Left renal cortex interstitium (tissue), 4 donors: ENCODE results near the gene ZNF655. TPM values are rescaled to one million over a fixed set of nuclear protein-coding genes. Genes with fewer than 3 reads are reported as not detected.
"Not testable (repeated sequence)": the region's sequence is repeated elsewhere in the genome, so short reads cannot be mapped to it uniquely, and the experiment has no call there.

Source experiments
- DNase-seq, 4 donors: peaks; one replicate each; pipeline ENCODE4 v3.0.0-alpha.2; 2013; ENCODE audit warnings: low read depth in 4 of 4, low spot score in 2 of 4, missing footprints in 1 of 4
- polyA plus RNA-seq, 4 donors: library from polyadenylated mRNA; unstranded; fragments of 120-200 nt; gene quantifications; one replicate each; pipeline ENCODE4 v1.2.1, GENCODE V29; 2013; ENCODE audit not compliant: insufficient read length in 4 of 4

ZNF655 gene
- polyA plus RNA-seq, 4 donors = 65.7 to 112 (median 83.5) TPM

DNA sequence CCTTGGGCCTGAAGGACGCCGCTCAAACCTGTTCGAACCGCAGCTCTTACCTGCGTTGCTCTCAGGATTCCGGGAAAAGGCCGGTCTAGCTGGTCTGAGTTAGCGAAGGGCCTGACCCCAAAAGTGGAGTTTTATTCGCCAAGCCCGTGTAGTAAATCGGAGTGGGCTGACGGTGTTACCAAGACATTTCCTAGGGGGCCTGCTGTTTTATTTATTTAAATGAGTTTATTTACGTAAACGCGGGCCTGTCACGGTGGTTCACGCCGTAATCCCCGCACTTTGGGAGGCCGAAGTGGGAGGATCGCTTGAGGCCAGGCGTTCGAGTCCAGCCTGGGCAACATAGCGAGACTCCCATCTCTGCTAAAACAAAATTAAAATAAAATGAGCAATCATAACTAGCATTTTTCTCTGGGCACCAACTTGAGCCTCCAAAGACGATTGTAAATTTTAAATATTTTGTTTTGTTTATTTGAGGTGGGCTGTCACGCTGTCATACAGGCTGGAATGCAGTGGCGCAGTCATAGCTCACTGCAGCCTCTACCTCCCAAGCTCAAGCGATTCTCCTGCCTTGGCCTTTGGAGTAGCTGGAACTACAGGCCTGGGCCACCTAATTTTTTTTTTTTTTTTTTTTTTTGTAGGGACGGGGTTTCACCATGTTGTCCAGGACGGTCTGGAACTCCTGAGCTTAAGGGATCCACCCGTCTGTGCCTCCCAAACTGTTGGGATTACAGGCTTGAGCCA is 903 bp downstream of the ZNF655 start:
- DNase-seq = no peak

DNA sequence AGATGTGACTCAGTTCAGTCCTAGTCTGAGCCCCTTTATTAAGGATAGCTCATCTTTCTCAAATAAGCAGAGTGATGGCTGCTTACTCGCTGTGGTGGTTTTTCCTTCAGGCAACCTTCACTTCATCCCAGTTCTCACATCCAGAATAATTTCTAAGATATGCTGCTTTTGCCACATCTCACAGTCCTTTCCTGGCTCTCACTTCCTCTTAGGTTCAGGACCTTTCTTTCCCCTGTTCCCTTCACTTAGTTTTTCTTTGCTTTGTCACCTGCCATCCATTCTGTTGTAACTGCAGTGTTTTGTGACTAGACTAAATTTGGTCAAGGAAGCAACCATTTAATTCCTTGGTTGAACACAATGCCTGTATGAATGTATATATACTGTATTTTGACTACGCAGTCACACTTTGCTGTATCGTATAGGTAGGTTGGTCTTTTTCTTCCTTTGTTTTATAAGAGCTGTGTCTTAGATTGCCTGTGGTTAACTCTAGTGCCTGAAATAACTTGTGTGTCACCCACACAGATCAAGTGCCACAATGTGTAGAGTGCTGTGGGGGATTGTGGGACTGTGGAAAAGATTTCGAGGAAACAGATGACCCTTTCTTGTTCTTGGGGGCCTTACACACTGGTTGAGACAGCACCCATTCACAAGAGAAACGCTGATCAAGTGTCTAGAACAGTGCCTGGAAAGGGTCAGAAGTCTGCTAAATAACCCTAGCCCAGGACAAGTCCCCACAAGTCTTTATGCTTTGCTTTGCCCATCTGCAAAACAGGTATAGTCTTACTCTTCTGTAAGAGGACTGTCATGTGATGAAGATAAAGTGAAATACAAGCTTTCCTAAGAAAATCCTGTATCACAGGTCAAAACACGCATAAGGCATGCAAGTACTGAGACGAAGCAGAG is 2.6 kb downstream of the ZNF655 start:
- no peak for DNase-seq

DNA sequence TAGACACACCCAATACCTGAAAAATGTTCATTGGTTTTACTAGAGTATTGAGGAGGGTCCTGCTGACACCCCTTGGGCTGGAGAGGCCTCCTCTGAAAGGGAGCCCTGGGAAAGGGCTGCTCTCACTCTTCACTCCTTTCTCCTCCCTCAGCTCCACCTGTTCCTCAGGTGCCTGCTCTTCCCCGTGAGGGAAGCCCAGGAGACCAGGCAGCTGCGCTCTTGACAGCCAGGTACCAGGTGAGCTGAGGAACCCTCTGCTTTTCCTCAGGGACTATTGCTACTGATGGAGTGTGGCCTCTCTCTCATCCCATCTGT is 3.3 kb downstream of the ZNF655 start:
- no peak for DNase-seq

DNA sequence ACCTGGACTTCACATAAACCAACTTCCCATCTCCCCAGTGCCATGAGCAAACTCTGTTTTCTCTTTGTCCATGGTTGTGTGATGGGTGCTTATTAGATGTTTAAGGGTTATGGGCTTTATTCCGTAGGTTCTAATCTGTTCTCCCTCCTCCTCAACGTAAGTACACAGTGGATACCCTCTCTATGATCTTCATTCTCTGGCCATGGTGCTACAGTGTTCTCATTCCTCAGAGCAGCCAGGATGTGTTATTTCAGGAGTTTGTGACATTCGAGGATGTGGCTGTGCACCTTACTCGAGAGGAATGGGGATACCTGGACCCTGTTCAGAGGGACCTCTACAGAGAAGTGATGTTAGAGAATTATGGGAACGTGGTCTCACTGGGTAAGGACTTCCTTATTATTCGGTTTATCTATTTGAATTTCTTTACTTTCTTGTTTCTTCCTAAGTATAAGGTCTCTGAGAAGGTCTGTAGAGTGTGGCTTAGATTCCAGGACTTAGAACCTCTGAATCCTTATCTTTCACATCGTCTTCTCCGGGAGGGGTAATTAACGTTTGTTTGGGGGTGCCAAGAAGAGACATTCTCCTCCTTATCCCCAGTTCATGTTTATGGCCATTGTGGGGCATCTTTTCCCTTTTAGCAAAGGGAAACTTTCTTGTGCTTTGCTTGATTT is 3.8 kb downstream of the ZNF655 start:
- no peak for DNase-seq

DNA sequence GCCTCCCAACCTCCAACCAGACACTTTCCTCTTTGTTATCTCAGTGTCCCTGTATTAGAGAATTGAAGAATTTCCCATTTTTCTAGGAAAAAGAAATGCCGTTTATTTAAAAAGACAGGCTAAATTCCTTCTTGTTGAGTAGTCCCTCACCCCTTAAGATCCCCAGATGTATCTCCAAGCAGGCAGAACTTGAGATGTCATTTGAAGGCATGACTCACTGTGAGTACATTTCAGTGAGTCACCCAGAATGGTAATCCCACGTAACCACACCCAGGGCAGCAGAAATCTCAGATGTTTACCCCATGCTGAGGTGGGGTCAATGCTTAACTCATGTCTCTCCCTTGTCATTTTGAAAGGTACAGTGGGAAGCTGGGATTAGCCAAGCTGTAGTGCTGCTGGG is 4.4 kb downstream of the ZNF655 start:
- no peak for DNase-seq

DNA sequence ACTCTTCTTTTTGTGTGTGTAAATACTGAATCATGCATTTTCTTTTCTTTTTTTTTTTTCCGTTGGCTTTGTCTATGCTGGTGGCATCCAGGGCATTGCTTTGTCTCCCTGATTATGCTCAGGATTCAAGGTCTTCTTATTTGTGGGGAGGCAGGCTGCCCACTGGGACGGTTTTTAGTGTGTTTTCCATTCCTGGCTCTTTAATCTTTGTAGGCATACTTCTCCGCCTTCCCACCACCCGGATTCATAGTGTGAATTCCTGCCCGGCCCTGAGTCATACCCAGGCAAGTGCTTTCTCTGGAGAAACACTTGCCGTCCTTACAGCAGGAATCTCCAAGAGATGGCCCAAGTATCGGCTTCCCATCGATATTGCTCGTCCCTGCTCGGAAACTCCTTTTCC is 5.2 kb downstream of the ZNF655 start:
- no peak for DNase-seq

DNA sequence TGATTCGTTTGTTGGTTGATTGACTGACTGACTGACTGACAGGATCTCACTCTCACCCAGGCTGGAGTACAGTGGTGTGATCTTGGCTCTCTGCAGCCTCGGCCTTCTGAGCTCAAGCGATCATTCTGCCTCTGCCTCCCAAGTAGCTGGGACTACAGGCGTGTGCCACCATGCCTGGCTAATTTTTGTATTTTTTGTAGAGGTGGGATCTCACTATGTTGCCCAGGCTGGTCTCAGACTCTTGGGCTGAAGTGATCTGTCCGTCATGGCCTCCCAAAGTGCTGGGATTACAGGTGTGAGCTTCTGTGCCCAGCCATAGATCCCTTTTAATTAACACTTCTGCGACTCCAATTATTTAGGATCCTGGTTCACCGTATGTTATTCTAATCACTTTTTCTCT is 10.3 kb downstream of the ZNF655 start:
- DNase-seq = not testable (repeated sequence)

DNA sequence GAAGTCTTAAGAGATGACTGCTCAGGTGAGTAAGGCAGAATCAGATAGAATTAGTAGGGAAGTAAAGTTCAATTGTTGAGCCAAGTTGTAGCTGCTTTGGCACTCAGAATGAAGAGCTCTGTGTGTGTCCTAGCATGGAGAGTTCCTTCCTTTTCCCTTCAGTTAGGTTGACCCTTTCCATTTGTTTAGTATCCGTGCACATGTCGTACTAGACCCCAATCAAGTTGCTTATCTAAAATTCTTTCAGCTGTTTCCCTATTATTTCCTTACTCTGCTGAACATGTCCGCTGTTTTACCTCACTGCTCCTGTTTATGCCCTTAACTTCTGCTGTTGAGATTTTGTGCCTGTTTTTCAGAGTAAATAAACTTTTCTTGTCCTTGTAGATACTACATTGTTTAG is 13.3 kb downstream of the ZNF655 start:
- no peak for DNase-seq

DNA sequence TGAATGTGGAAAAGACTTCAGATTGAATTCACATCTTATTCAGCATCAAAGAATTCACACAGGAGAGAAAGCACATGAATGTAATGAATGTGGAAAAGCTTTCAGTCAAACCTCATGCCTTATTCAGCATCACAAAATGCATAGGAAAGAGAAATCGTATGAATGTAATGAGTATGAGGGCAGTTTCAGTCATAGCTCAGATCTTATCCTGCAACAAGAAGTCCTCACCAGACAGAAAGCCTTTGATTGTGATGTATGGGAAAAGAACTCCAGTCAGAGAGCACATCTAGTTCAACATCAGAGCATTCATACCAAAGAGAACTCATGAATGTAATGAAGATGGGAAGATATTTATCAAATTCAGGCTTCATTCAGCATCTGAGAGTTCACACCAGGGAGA is 14.8 kb downstream of the ZNF655 start:
- no peak for DNase-seq

DNA sequence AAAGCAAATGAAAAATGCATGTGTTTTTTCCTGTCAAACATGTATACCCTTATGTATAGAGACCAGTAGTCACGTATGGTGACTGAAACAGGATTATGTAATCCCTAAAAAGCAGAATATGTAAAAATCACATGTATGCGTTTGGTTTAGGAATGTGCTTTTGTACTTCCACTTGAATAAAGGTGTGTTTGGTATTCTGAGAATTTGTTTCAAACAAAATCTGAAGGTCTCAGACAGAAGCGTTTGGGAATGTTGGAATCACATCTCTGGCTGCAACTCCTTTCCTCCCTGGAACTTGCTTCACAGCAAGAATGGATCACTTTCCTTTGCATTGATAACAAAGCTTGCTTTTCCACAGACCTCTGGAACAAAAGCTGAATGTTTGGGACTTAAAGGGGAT is 17.8 kb downstream of the ZNF655 start:
- no peak for DNase-seq

DNA sequence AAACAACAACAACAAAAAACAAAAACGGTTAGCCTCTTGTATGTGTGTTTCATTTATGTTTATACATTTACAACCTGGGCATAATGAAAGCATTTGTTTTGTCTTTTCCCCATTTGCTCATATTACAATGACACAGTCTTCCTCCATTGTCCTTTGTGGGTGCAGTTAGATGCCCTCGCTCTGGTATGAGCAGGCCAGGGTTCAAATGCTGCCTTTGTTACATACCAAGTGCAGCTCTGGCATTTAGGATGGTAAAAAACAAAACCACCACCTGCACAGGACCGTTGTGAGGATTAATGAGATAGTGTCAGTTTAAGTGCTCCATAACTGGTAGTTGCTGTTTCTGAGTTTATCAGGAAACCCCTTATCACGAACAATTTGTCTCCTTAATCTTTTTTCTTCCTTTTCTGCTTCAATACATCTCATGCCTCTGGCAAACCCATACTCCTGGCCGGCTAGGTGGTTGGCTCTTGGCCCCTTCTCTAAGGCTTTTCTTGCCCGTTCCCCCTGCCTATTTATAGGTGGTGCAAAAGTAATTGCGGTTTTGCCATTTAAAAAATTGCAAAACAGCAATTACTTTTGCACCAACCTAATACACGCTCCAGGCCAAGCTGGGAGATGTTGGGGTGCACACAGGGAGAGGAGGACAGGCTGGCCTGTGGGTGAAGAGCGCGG is 21.0 kb downstream of the ZNF655 start:
- no peak for DNase-seq

DNA sequence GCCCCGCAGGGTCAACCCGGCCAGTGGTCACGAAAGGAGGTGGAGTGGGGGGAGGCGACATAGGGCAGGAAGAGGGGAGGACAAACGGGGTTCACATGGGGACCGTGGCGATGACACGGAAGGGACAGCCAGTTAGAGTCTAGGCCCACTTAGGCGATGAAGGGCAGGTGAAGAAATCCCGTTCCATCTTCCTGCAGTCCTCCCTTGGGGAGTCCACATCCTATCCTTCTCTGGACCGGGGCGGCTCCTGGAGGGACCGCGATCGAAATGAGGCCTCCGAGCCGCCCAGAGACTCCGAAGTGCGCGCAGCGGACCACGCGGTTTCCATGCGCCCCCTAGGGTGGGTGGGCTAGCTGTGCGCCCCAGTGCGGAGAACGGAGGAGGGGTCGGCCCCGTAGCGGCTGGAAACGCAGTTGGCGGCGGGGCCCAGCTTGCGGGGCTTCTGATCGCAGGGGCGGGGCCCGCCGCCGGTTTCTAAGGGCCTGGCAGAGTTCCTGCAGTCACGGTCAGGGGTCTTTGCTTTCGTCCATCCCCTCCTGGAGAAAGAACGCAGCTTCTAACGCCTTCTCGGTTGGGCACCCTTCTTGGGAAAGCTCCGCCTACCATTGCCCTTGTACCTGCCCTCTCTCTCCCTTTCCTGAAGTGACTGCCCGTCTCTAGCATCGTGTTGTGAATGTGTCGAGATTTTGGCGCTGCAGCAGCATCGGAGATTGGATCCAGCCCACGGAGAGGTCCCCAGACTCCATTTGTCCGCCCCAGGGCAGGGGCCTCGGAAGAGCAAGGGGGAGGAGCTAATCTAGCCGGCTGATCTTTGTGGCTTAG is 21.7 kb downstream of the ZNF655 start:
- DNase-seq = peak in 3 of 4 donors; percentile 46 to 55 (median 55)

DNA sequence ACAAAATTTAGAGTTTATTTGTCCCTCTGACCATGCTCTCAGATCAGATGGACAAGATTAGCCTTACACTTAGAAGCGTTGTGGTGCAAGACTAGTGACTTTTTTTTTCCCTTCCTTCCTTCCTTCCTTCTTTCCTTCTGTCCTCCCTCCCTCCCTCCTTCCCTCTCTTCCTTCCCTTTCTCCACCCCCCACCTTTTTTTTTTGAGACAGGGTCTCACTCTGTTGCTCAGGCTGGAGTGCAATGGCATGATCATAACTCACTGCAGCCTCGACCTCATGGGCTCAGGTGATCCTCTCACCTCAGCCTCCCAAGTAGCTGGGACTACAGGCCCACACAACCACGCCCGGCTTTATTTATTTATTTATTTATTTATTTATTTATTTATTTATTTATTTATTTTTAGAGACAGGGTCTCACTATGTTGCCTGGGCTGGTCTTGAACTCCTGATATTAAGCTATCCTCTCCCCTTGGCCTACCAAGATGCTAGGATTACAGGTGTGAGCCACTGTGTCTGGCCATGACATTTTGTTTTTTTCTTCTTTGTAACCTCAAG is 22.4 kb downstream of the ZNF655 start:
- not testable (repeated sequence) for DNase-seq

DNA sequence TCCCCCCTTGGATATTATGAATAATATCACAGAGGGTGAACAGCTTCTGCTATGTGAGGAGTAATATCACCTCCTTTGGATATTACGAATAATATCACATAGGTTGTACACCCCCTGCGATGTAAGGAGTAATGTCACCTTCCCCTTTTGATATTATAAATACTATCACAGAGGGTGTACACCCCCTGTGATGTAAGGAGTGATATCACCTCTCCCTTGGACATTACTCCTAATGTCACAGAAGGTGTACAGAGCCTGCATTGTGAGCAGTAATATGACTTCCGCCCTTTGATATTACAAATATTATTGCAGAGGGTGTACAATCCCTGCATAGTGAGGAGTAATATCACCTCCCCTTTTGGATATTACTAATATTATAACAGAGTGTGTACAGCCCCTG is 30.4 kb downstream of the ZNF655 start:
- no peak for DNase-seq

DNA sequence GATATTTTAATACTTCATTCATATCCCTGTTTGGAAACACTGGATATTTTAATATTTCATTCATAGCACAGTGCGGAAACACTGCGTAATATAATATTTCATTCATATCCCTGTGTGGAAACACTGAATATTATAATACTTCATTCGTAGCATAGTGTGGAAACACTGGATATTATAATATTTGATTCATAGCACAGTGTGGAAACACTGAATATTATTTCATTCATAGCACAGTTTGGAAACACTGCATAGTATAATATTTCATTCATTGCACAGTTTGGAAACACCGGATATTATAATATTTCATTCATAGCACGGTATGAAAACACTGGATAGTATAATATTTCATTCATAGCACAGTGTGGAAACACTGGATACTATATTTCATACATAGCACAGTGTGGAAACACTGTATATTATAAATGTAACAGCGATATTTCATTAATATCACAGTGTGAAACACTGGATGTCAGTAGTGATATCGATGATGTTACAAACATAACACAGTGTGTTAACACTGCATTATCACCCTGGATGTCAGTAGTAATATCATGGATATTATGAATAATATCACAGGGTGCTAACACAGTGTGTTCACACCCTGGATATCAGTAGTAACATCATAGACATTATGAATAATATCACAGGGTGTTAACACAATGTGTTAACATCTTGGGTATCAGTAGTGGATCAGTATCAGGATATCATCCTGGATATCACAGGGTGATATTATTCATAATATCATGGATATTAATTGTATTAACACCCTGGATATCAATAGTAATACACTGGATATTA is 36.7 kb downstream of the ZNF655 start:
- no peak for DNase-seq

DNA sequence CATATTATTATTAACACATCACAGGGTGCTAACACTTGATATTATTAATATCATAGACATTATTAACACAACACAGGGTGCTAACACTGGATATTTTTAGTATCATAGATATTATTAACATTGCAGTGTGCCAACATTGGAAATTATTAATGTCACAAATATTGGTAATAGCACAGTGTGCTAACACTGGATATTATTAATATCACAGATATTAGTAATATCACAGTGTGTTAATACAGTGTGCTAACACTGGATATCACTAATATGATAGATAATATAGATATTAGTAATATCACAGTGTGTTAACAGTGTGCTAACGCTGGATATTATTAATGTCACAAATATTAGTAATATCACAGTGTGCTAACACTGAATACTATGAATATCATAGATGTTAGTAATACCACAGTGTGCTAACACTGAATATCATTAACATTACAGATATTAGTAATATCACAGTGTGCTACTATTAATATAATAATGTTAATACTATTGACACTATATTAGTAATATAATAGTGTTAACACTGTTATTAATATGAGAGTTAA is 38.0 kb downstream of the ZNF655 start:
- no peak for DNase-seq

DNA sequence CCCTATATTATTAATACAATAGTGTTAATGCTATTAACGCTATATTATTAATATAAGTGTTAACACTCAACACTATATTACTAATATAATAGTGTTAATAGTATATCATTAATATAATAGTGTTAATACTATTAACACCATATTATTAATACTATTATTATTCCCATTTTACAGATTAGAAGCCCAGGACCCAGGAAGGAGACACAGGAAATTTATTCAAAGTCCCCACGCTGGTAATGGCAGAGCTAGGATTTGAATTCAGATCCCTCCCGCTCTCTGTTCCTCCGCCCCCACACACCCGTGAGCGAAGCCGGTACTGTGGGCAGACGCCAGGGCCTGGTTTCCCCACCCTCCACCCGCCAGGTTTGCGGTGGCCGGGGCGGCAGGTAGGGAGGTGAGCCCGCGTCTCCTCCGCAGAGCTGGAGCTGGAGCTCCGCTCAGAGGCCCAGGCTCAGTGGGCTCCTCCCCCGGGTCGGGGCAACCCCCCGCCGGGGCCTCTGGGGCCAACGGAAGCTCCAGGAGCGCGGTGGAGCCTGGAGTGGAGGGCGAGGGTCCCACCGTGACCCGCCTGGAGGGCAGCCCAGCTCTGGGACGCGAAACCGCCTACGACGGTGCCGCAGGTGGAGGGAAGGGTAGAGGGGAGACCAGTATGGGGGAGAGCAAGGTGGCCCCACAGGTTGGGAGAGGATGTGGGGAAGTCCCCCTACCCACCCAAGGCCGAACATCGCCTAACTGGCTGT is 39.5 kb downstream of the ZNF655 start, which contains the start of gene TMEM225B:
TMEM225B (plus strand) TSS at position 506 of the 740 bp plus-strand sequence. CDS start 6,122 bp downstream, outside the sequence.
- no peak for DNase-seq

DNA sequence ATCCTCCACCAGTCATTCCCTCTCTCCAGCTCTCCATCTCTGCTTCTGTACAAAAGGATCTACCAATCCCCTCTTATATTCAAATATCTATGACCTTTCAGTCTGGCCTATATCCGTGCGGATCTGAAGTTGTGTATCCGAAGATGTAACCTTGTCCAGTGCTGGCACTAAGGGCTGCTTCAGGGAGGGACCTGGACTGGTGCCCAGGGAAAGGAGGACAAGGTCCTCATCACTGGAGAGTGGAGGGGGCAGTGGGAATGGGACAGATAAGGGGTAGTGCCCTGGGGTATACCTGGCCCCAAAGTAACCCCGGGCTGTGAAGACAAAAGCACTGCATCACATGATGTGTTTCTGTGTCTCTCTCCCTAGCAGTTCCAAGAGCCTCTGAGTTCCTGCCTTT is 41.4 kb downstream of the ZNF655 start:
- no peak for DNase-seq
